HG03378 (cell line): ENCODE data around the gene SH3D19.
"Not testable (repeated sequence)": the region's sequence is repeated elsewhere in the genome, so short reads cannot be mapped to it uniquely, and the experiment has no call there.

Experiments
- ATAC-seq: cut with Tn5 transposase; IDR thresholded peaks from one replicate; pipeline ENCODE4 v1.9.1; 2021; ENCODE audit warnings: mild to moderate bottlenecking, moderate library complexity; ENCODE audit not compliant: unreplicated experiment

The SH3D19 gene

DNA sequence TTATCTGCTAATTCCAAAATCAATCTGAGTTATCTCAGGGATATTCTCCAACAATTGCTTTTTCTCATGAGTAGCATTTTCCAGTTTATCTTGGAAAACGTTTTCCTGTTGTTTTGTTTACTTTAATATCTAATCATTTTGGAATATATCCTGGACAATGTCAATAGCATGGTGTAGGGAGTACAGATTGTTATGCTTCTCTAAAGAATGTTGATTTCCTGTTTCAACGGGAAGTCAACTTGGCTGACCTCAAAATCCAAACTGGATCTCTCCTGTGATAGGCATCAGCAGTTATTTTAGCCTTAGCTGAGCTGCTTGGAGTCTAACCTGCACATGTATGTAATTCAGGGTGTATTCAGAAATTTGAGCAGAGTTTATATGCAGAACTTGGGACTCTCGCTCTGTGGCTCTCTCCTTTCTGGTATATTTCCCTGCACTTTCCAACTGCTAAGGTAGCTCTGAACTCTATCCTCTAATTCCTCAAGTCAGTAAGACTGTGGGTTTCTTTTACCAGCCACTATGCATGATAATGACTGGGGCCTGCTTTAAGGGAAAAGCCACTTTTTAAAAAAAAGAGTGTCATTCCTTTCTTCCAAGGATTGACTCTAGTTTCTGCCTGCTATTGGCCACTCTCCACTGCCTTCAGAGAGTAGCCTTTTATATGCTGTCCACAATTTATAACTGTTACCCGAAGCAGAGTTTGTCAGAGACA is 40.7 kb downstream of the SH3D19 start:
- no peak for ATAC-seq

GRCh38 chr4:151276787-151277562 is 48.4 kb downstream of the SH3D19 start, which contains the start of gene PRSS48:
Gene PRSS48, plus strand, starts transcription at chr4:151277161. Its CDS starts 12 bp downstream, at chr4:151277173.
- no peak for ATAC-seq

DNA sequence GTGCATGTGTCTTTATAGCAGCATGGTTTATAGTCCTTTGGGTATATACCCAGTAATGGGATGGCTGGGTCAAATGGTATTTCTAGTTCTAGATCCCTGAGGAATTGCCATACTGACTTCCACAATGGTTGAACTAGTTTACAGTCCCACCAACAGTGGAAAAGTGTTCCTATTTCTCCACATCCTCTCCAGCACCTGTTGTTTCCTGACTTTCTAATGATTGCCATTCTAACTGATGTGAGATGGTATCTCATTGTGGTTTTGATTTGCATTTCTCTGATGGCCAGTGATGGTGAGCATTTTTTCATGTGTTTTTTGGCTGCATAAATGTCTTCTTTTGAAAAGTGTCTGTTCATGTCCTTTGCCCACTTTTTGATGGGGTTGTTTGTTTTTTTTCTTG is 56.5 kb downstream of the SH3D19 start:
- not testable (repeated sequence) for ATAC-seq

DNA sequence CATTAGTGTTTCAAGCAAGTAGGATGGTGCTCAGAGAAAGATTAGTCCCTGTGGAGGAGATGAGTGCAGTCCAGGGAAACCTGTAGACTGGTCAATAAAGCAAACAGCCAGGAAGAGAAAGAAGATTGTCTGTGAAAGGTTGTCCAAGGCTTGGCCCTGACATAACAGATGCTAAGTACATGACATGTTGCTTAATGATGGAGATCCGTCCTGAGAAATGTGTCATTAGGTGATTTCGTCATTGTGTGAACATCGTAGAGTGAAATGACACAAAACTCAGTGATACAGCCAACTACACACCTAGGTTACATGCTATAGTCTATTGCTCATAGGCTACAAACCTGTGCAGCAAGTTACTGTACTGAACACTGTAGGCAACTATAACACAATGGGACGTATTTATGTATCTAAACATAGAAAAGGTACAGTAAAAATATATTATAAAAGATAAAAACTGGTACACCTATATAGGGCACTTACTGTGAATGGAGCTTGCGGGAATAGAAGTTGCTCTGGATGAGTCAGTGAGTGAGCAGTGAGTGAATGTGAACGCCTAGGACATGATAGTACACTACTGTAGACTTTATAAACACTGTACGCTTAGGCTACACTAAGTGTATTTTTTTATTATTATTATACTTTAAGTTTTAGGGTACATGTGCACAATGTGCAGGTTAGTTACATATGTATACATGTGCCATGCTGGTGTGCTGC is 57.4 kb downstream of the SH3D19 start:
- ATAC-seq, result no peak

- no peak for ATAC-seq
These were observed 58.3 kb downstream of the SH3D19 start for GRCh38 chr4:151267104-151267503.

GRCh38 chr4:151266497-151266896 is 58.9 kb downstream of the SH3D19 start:
- no peak for ATAC-seq

DNA sequence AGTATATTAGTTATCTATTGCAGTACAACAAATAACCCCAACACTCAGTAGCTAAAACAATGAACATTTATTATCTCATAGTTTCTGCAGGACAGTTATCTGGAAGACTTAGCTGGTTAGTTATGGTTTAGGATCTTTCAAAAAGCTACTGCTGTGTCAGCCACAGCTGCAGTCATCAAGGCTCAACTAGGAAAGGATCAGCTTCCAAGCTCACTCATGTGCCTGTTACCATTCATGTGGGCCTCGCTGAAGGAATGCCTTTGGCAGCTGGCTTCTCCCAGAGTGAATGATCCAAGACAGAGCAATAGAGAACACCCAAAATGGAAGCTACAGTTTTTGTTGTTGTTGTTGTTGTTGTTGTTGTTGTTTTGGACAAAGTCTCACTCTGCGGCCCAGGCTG is 62.0 kb downstream of the SH3D19 start:
- ATAC-seq, result no peak

DNA sequence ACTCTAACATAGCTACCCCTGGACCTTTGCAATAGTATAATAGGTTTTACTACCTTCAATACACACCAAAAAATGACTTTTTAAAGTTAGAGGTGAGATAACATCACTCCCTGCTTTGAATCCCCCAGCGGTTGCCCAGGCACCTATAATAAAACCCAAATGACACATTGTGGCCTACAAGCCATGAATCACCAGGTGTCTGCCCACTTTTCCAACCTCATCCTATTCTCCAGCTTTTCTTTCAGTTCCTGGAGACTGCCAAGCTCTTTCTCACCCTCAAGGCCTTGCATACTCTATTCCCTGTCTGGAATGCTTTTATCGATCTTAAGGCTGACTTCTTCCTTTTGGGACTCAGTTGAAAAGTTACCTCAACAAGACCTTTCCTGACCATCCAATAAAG is 64.9 kb downstream of the SH3D19 start:
- no peak for ATAC-seq

DNA sequence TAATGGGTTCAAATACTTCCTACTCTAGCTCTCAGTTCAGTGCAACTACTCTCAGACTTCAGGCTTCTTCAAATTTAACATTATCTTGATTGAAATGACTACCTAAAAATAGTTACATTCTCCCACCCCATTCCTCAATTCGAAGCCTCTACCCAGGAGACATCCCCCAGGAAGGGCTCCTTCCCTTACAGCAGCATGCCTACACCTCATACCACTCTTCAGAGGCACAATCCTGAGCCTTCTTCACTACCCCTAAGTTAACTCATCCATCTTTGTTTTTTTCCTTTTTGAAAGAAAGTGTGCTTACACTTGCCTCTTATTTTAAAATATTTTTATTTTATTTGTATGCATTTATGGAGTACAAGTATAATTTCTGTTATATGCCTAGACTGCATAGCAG is 65.7 kb downstream of the SH3D19 start:
- no peak for ATAC-seq

DNA sequence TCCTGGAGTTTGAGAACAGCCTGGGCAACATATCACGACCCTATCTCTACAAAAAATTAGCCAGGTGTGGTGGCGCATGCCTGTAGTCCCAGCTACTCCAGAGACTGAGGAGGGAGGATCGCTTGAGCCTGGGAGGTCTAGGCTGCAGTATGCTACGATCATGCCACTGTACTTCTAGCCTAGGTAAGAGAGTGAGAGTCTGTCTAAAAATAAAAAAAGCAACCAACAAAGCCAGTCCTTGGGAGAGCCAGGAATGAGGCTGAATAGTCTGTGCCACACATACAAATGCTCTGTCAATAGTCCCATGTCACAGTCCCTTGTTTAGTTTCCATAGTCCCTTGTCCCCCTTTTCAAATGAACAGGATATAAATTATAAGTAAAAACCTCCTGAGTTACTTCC is 67.7 kb downstream of the SH3D19 start:
- ATAC-seq, result no peak

GRCh38 chr4:151256134-151256533 is 69.3 kb downstream of the SH3D19 start:
- ATAC-seq, result no peak

DNA sequence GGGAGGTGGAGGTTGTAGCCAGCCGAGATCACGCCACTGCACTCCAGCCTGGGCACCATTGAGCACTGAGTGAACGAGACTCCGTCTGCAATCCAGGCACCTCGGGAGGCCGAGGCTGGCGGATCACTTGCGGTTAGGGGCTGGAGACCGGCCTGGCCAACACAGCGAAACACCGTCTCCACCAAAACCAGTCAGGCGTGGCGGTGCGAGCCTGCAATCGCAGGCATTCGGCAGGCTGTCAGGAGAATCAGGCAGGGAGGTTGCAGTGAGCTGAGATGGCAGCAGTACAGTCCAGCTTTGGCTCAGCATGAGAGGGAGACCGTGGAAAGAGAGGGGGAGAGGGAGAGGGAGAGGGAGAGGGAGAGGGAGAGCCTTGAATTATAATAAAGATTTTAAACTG is 69.7 kb downstream of the SH3D19 start:
- ATAC-seq, result not testable (repeated sequence)

GRCh38 chr4:151255226-151255625 is 70.2 kb downstream of the SH3D19 start:
- ATAC-seq, result not testable (repeated sequence)

- no peak for ATAC-seq
These were observed 73.7 kb downstream of the SH3D19 start for GRCh38 chr4:151251603-151252304.

- no peak for ATAC-seq
These were observed 74.7 kb downstream of the SH3D19 start for GRCh38 chr4:151250706-151251105.

- ATAC-seq, result no peak
These were observed 76.9 kb downstream of the SH3D19 start for GRCh38 chr4:151248519-151248918.

DNA sequence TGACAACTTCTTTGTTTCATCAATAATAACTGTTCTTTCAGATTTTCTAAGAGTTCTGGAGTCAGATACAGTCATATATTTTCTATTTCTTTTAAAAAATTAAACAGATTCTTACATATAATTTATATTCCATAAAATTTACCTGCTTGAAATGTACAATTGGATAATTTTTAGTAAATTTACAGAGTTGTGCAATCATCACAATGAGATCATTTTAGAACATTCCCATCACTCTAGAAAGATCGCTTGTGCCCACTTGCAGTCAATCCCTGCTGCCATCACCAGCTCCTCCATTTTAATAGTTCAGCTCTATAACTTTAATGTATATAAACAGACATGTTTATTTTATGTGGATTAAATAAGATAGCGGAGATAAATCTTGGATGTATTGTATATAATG is 78.0 kb downstream of the SH3D19 start:
- ATAC-seq, result no peak

GRCh38 chr4:151246742-151247141 is 78.7 kb downstream of the SH3D19 start:
- ATAC-seq, result no peak

- no peak for ATAC-seq
These were observed 83.1 kb downstream of the SH3D19 start for GRCh38 chr4:151242305-151242704.

DNA sequence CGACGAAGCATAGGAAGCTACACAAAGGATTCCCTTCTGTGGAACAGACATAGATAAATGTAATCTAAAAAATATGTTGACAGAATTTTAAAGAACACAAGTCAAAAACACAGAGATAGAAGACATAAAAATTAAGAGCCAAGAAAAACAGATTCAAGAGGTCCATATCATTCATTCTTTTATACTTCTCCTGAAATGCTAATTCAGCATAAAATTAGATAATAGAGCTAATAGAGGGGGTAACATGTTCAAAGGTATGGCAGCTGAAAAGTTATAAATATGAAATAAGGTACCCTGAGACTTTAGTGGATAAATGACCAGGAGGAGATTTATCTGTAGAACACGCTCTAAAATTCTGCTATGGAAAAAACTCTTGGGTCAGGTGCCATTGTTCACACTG is 85.8 kb downstream of the SH3D19 start:
- ATAC-seq, result no peak

- ATAC-seq, result no peak
These were observed 86.9 kb downstream of the SH3D19 start for GRCh38 chr4:151238477-151238876.
